Neural progenitor cell (in vitro differentiated cells): ENCODE data around the gene TIGD3. TPM values are rescaled to one million over a fixed set of nuclear protein-coding genes. Genes with fewer than 3 reads are reported as not detected.

Experiments used
- DNase-seq: peaks from one replicate; pipeline ENCODE4 v3.0.0-alpha.2; 2016; ENCODE audit warnings: low spot score
- H2AFZ ChIP-seq: fragments of 200-600 bp; sonication (generic); replicated peaks from 2 replicates; pipeline ENCODE4 v1.6.1; 2016; ENCODE audit warnings: antibody characterized with exemption
- H3F3A ChIP-seq: fragments of 200-600 bp; sonication (generic); 2 replicates; pipeline ENCODE4 v1.6.1; 2016; ENCODE audit warnings: antibody characterized with exemption, low read depth
- H3K27ac ChIP-seq: fragments of 200-600 bp; sonication (generic); 2 replicates; pipeline ENCODE4 v1.5.1; 2016; ENCODE audit warnings: mild to moderate bottlenecking
- H3K27me3 ChIP-seq: fragments of 200-600 bp; sonication (generic); 2 replicates; pipeline ENCODE4 v1.6.1; 2016; ENCODE audit warnings: mild to moderate bottlenecking, moderate library complexity
- H3K36me3 ChIP-seq: fragments of 200-600 bp; sonication (generic); 2 replicates; pipeline ENCODE4 v1.5.1; 2016
- H3K4me1 ChIP-seq: fragments of 200-600 bp; sonication (generic); 2 replicates; pipeline ENCODE4 v1.6.1; 2016; ENCODE audit warnings: mixed run types
- H3K4me2 ChIP-seq: fragments of 200-600 bp; sonication (generic); 2 replicates; pipeline ENCODE4 v1.6.1; 2016
- H3K4me3 ChIP-seq: fragments of 200-600 bp; sonication (generic); 2 replicates; pipeline ENCODE4 v1.5.1; 2016
- H3K79me2 ChIP-seq: fragments of 200-600 bp; sonication (generic); 2 replicates; pipeline ENCODE4 v1.6.1; 2016; ENCODE audit warnings: low read depth
- H3K9ac ChIP-seq: fragments of 200-600 bp; sonication (generic); 2 replicates; pipeline ENCODE4 v1.6.1; 2016
- H3K9me3 ChIP-seq: fragments of 200-600 bp; sonication (generic); 2 replicates; pipeline ENCODE4 v1.5.1; 2016; ENCODE audit warnings: low read depth
- H4K20me1 ChIP-seq: fragments of 200-600 bp; sonication (generic); 2 replicates; pipeline ENCODE4 v1.6.1; 2016; ENCODE audit warnings: low read depth
- H3K27ac Mint-ChIP-seq: 3 replicates; pipeline ENCODE4 v1.8.0; 2021; ENCODE audit warnings: mixed read lengths
- H3K27me3 Mint-ChIP-seq: 2 replicates; pipeline ENCODE4 v1.8.0; 2022; ENCODE audit warnings: low read depth, mild to moderate bottlenecking, inconsistent platforms, moderate library complexity, mixed read lengths; ENCODE audit not compliant: insufficient read depth
- H3K36me3 Mint-ChIP-seq: 3 replicates; pipeline ENCODE4 v1.8.0; 2021; ENCODE audit warnings: mixed read lengths
- H3K4me1 Mint-ChIP-seq: 3 replicates; pipeline ENCODE4 v1.8.0; 2021; ENCODE audit warnings: mixed read lengths
- H3K4me3 Mint-ChIP-seq: 3 replicates; pipeline ENCODE4 v1.8.0; 2021; ENCODE audit warnings: mild to moderate bottlenecking, moderate library complexity, mixed read lengths
- H3K9me3 Mint-ChIP-seq: 3 replicates; pipeline ENCODE4 v1.8.0; 2020; ENCODE audit warnings: mixed read lengths
- EZH2 ChIP-seq: fragments of 200-600 bp; sonication (generic); IDR thresholded peaks from 2 replicates; pipeline ENCODE4 v1.6.1; 2017; ENCODE audit warnings: antibody characterized with exemption, mild to moderate bottlenecking, moderate library complexity
- EZH2phosphoT487 ChIP-seq: fragments of 200-600 bp; sonication (generic); IDR thresholded peaks from 2 replicates; pipeline ENCODE4 v1.6.1; 2017; ENCODE audit warnings: antibody characterized with exemption
- total RNA-seq: library from RNA; depleted of rRNA; stranded (reverse); fragments of >200 nt; gene quantifications from 2 replicates; pipeline ENCODE4 v1.2.3, GENCODE V29; 2015; ENCODE audit warnings: low replicate concordance
- TF ChIP-seq, protein P1 (sequence below): fragments of 200-600 bp; sonication (generic); IDR thresholded peaks from 2 replicates; pipeline ENCODE4 v1.5.1; 2017; ENCODE audit warnings: antibody characterized with exemption, mild to moderate bottlenecking

The TIGD3 gene
- total RNA-seq, result 2.5 and 4.3 TPM in 2 replicates

DNA sequence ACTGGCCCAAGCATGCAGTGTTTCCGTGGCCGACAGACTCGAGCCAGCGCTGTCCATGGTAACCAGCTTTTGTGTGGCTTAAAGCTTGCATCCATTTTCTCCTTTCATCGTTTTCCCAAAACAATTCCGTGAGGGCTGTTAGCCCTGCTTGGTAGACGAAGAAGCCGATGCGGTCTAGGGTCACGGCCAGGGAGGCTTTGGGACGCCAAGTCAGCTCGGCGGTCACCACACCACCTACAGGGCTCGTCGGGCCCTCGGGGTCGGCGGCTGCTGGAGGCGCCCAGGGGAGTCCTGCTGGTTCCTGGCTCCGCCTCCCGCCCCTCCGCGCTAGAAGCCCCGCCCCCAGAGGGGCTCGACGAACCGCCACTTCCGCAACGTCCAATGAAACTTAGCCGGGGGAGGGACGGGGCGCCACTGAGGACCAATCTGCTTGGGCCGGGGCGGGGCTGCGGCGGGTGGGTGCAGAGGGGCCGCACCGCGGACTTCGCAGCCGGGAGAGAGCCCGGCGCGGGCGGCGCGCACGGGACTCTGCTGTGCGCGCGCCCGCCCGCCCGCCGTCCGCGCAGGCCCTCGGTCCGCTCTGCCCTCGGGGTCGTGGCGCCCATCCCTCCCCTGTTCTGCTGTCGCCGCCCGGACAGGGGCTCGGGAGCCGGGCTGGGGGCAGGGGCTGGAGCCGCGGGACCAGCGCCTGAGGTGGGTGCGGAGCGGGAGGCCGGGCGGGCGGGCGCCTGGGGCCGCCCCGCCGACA lies at the start of gene TIGD3:
TIGD3 (plus strand) TSS at position 487 of the 748 bp plus-strand sequence. CDS start 1,058 bp downstream, outside the sequence.
- Mint-ChIP-seq H3K27ac (no peak within 1 kb of the TSS), H3K4me3 (peak within 1 kb of the TSS; percentile 88), H3K4me1 (peaks cover 25% of the 10 kb centered on the region), H3K9me3 (no peaks in the 10 kb centered on the region), H3K27me3 (peaks cover 12% of the 10 kb centered on the region), H3K36me3 (peaks cover 11% of the 10 kb centered on the region)
- Histone ChIP-seq H3K4me3 (peak within 1 kb of the TSS; percentile 70), H3K4me2 (peak within 1 kb of the TSS; percentile 96), H3F3A (peaks cover 46% of the 10 kb centered on the region), H3K27me3 (peaks cover 26% of the 10 kb centered on the region), H2AFZ (peak within 1 kb of the TSS; percentile 82), H3K79me2 (no peaks in the 10 kb centered on the region), H3K36me3 (no peaks in the 10 kb centered on the region), H3K4me1 (peaks cover 15% of the 10 kb centered on the region), H3K9me3 (no peaks in the 10 kb centered on the region), H3K27ac (no peak within 1 kb of the TSS), H4K20me1 (peaks cover 30% of the 10 kb centered on the region), H3K9ac (no peak within 1 kb of the TSS)
- DNase-seq, result peak; percentile 99
- TF ChIP-seq EZH2phosphoT487 (no peak), EZH2 (no peak)
- TF ChIP-seq, protein P1, sequence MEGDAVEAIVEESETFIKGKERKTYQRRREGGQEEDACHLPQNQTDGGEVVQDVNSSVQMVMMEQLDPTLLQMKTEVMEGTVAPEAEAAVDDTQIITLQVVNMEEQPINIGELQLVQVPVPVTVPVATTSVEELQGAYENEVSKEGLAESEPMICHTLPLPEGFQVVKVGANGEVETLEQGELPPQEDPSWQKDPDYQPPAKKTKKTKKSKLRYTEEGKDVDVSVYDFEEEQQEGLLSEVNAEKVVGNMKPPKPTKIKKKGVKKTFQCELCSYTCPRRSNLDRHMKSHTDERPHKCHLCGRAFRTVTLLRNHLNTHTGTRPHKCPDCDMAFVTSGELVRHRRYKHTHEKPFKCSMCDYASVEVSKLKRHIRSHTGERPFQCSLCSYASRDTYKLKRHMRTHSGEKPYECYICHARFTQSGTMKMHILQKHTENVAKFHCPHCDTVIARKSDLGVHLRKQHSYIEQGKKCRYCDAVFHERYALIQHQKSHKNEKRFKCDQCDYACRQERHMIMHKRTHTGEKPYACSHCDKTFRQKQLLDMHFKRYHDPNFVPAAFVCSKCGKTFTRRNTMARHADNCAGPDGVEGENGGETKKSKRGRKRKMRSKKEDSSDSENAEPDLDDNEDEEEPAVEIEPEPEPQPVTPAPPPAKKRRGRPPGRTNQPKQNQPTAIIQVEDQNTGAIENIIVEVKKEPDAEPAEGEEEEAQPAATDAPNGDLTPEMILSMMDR, result no peak

GRCh38 chr11:65305501-65306268 lies 48.9 kb upstream of the TIGD3 start:
- Histone ChIP-seq H3K79me2 (no peaks in the 10 kb centered on the region), H3K9ac (no peak overlapping the region), H3F3A (peaks cover 18% of the 10 kb centered on the region), H3K4me1 (peaks cover 23% of the 10 kb centered on the region), H3K4me2 (no peak overlapping the region), H3K36me3 (no peaks in the 10 kb centered on the region), H3K27me3 (no peaks in the 10 kb centered on the region), H3K9me3 (no peaks in the 10 kb centered on the region), H2AFZ (no peak overlapping the region), H3K27ac (no peak overlapping the region), H4K20me1 (peaks cover 23% of the 10 kb centered on the region), H3K4me3 (no peak overlapping the region)
- Mint-ChIP-seq H3K27me3 (peaks cover 12% of the 10 kb centered on the region), H3K27ac (peak overlapping the region; percentile 46), H3K36me3 (peaks cover 21% of the 10 kb centered on the region), H3K4me3 (no peak overlapping the region), H3K4me1 (peaks cover 29% of the 10 kb centered on the region), H3K9me3 (no peaks in the 10 kb centered on the region)
- no peak for DNase-seq
- TF ChIP-seq EZH2phosphoT487, result no peak
- no peak for TF ChIP-seq EZH2
- TF ChIP-seq, protein P1, result no peak

- no peak overlapping the region for H3K4me3 ChIP-seq
- no peak for DNase-seq
- peaks cover 14% of the 10 kb centered on the region for H3K27me3 Mint-ChIP-seq
- H3K36me3 ChIP-seq, result no peaks in the 10 kb centered on the region
- H3K9me3 Mint-ChIP-seq, result no peaks in the 10 kb centered on the region
- peaks cover 4% of the 10 kb centered on the region for H3K27me3 ChIP-seq
- H3K9ac ChIP-seq, result no peak overlapping the region
- H3K4me3 Mint-ChIP-seq, result no peak overlapping the region
- no peak overlapping the region for H2AFZ ChIP-seq
- peaks cover 21% of the 10 kb centered on the region for H3K36me3 Mint-ChIP-seq
- peaks cover 26% of the 10 kb centered on the region for H3F3A ChIP-seq
- peaks cover 20% of the 10 kb centered on the region for H3K4me1 ChIP-seq
- no peaks in the 10 kb centered on the region for H3K79me2 ChIP-seq
- H3K4me1 Mint-ChIP-seq, result peaks cover 21% of the 10 kb centered on the region
- H3K4me2 ChIP-seq, result no peak overlapping the region
- no peaks in the 10 kb centered on the region for H3K9me3 ChIP-seq
- no peak overlapping the region for H3K27ac ChIP-seq
- H4K20me1 ChIP-seq, result peaks cover 19% of the 10 kb centered on the region
- TF ChIP-seq, protein P1, result no peak
- TF ChIP-seq EZH2phosphoT487, result no peak
- TF ChIP-seq EZH2, result no peak
- H3K27ac Mint-ChIP-seq, result peak overlapping the region; percentile 5
Observed at GRCh38 chr11:65307298-65308229, 47.0 kb upstream of the TIGD3 start.
